H1 (cell line): Measurements from ENCODE around the gene PREB. TPM values are rescaled to one million over a fixed set of nuclear protein-coding genes. Genes with fewer than 3 reads are reported as not detected.

Experiments
- ATF3 ChIP-seq: IDR thresholded peaks from 2 replicates; pipeline ENCODE4 v1.6.1; 2011; ENCODE audit warnings: low read depth, mild to moderate bottlenecking, low read length; ENCODE audit not compliant: insufficient read depth
- BCL11A ChIP-seq, 2 experiments: IDR thresholded peaks; one replicate each; pipeline ENCODE4 v1.6.1; 2011; ENCODE audit warnings: low read depth in 2 of 2, low read length in 2 of 2, mild to moderate bottlenecking in 2 of 2
- CTBP2 ChIP-seq: IDR thresholded peaks from 2 replicates; pipeline ENCODE4 v1.7.0; 2011; ENCODE audit warnings: borderline replicate concordance, mild to moderate bottlenecking, moderate library complexity, mixed read lengths, low read length; ENCODE audit not compliant: insufficient read depth, insufficient read length
- EZH2 ChIP-seq: fragments of 200-600 bp; sonication (generic); IDR thresholded peaks from 2 replicates; pipeline ENCODE4 v1.7.1; 2012; ENCODE audit warnings: low read depth, mild to moderate bottlenecking, moderate library complexity, low read length, inconsistent platforms; ENCODE audit not compliant: severe bottlenecking
- FOSL1 ChIP-seq: IDR thresholded peaks from 2 replicates; pipeline ENCODE4 v1.6.1; 2011; ENCODE audit warnings: mild to moderate bottlenecking, low read depth, low read length, moderate library complexity; ENCODE audit not compliant: insufficient read depth
- HDAC2 ChIP-seq, 2 experiments: fragments of 300-600 bp in 1 of 2; sonication (generic) in 1 of 2; IDR thresholded peaks; 2 replicates each; pipeline ENCODE4 v1.6.1; 2011 to 2012; ENCODE audit warnings: low read depth in 2 of 2, low read length in 2 of 2, mild to moderate bottlenecking in 2 of 2, moderate library complexity in 2 of 2, borderline replicate concordance in 1 of 2, inconsistent platforms in 1 of 2
- NRF1 ChIP-seq: IDR thresholded peaks from 2 replicates; pipeline ENCODE4 v1.6.1; 2011; ENCODE audit warnings: mild to moderate bottlenecking, low read depth, low read length, improper control_type of control experiment
- PHF8 ChIP-seq: fragments of 200-600 bp; sonication (generic); conservative IDR thresholded peaks from 2 replicates; pipeline ENCODE4 v1.7.1; 2012; ENCODE audit warnings: low read depth, mild to moderate bottlenecking, inconsistent platforms, low read length, moderate library complexity
- RFX5 ChIP-seq: IDR thresholded peaks from 2 replicates; pipeline ENCODE4 v1.6.1; 2011; ENCODE audit warnings: low read depth, low read length, improper control_type of control experiment, borderline replicate concordance
- RXRA ChIP-seq: IDR thresholded peaks from 2 replicates; pipeline ENCODE4 v1.6.1; 2011; ENCODE audit warnings: low read depth, mild to moderate bottlenecking, low read length, moderate library complexity; ENCODE audit not compliant: insufficient read depth
- SIN3A ChIP-seq, 2 experiments: IDR thresholded peaks in 1 of 2; conservative IDR thresholded peaks in 1 of 2; 2 replicates each; pipeline ENCODE4 v1.6.1; 2011 to 2012; ENCODE audit warnings: low read length in 2 of 2, improper control_type of control experiment in 1 of 2, low read depth in 1 of 2, mild to moderate bottlenecking in 1 of 2
- SP1 ChIP-seq: IDR thresholded peaks from 2 replicates; pipeline ENCODE4 v1.6.1; 2011; ENCODE audit warnings: low read depth, low read length
- TBP ChIP-seq: IDR thresholded peaks from 2 replicates; pipeline ENCODE4 v1.6.1; 2011; ENCODE audit warnings: low read depth, low read length, improper control_type of control experiment
- TCF12 ChIP-seq: IDR thresholded peaks from 2 replicates; pipeline ENCODE4 v1.6.1; 2011; ENCODE audit warnings: low read depth, mild to moderate bottlenecking, low read length
- polyA plus RNA-seq, 7 experiments: library from polyadenylated mRNA; depleted of rRNA in 3 of 7; stranded (reverse) in 5 of 7; unstranded in 2 of 7; fragments of >200 nt in 5 of 7; fragments of 200-250 nt in 2 of 7; gene quantifications; 1 replicate in 5 of 7; 2 replicates in 1 of 7; 4 replicates in 1 of 7; pipeline versions ENCODE4 v1.2.1 to v1.2.3, GENCODE V29; 2011 to 2013; ENCODE audit warnings: missing spikeins in 2 of 7, mixed read lengths in 2 of 7
- total RNA-seq: library from RNA; stranded (reverse); fragmentation: NEBNext Ultra II Directional; extraction: Animal tissue kit (Norgen Biotek cat#: 25700); gene quantifications from 2 replicates; pipeline ENCODE4 v1.2.1, GENCODE V29; 2021
- TF ChIP-seq, protein P1 (sequence below): IDR thresholded peaks from 2 replicates; pipeline ENCODE4 v1.6.1; 2011; ENCODE audit warnings: low read length, improper control_type of control experiment
- TF ChIP-seq, protein P2 (sequence below): IDR thresholded peaks from 2 replicates; pipeline ENCODE4 v1.6.1; 2012; ENCODE audit warnings: inconsistent platforms

Gene PREB
- total and polyA plus RNA-seq, 2 of the 8 experiments (the other 6 are each of a cell fraction or from before 2014, with no cell fraction given): 54.1 to 72.2 TPM

DNA sequence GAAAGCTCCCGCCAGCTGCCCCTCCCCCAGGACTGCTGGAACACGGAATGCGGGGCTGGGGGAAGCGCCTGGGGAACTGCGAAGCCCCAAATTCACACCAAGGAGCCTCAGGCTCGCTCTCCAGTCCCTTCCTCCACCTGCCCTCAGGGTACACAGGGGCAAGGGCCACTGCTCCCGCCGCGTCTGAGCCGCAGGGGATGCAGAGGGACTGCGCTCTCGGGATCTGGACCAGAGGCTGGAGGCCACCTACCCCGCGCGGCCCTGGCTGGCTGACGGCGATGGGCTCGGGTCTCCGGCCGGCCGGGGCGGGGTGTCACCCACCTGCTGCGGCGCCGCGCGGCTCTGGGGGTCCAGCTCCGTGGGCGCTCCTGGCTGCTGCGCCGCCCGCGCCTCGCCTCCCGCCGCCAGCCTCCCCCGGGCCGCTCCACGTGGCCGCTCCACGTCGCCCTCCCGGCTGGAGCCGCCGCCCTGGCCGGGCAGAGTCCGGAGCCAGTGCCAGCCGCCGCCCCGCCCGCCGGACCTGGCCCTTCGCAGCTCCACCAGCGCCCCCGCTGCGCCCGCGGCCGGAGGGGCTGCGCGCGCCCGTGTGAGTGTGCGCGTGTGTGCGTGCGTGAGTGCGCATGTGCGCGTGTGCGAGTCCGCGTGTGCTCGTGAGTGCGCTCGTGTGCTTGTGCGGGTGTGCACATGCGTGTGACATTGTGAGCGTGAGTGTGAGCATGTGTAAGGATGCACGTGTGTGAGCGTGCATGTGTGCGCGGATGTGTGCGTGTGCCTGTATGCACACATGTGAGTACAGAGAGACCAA, 15.7 kb downstream of the PREB start, which contains the start of gene CGREF1 (continued):
- TF ChIP-seq, protein P1, sequence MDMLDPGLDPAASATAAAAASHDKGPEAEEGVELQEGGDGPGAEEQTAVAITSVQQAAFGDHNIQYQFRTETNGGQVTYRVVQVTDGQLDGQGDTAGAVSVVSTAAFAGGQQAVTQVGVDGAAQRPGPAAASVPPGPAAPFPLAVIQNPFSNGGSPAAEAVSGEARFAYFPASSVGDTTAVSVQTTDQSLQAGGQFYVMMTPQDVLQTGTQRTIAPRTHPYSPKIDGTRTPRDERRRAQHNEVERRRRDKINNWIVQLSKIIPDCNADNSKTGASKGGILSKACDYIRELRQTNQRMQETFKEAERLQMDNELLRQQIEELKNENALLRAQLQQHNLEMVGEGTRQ: no peak
- TF ChIP-seq ATF3: no peak
- TF ChIP-seq NRF1: peak; percentile 35; the same call in 1 of the 2 replicates
- TF ChIP-seq CTBP2: peak; percentile 37
- no peak for TF ChIP-seq BCL11A (IDR thresholded peaks at IDR 0.05; ENCODE audit: low read depth in 2 of 2, low read length in 2 of 2)
- TF ChIP-seq TCF12: no peak
- TF ChIP-seq SIN3A (conservative IDR thresholded peaks at IDR 0.05 in 1 of 2, IDR thresholded peaks at IDR 0.05 in 1 of 2; ENCODE audit: low read depth in 1 of 2, low read length in 2 of 2): no peak
- TF ChIP-seq SP1: no peak
- TF ChIP-seq PHF8: no peak
- TF ChIP-seq, protein P2, sequence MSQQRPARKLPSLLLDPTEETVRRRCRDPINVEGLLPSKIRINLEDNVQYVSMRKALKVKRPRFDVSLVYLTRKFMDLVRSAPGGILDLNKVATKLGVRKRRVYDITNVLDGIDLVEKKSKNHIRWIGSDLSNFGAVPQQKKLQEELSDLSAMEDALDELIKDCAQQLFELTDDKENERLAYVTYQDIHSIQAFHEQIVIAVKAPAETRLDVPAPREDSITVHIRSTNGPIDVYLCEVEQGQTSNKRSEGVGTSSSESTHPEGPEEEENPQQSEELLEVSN: peak; percentile 74
- no peak for TF ChIP-seq HDAC2 (IDR thresholded peaks at IDR 0.05; ENCODE audit: borderline replicate concordance in 1 of 2, low read depth in 2 of 2, low read length in 2 of 2)
- TF ChIP-seq RXRA: no peak
- TF ChIP-seq TBP: no peak
- no peak for TF ChIP-seq FOSL1
- peak; percentile 48 for TF ChIP-seq EZH2
- no peak for TF ChIP-seq RFX5
